Tibial nerve (tissue), 4 donors: ENCODE results near the gene DUX4.
"Not testable (repeated sequence)": the region's sequence is repeated elsewhere in the genome, so short reads cannot be mapped to it uniquely, and the experiment has no call there.

Experiments
- CTCF ChIP-seq, 5 experiments: fragments of 200-600 bp in 3 of 5; fragments of 450-650 bp in 2 of 5; sonication (generic) in 3 of 5; IDR thresholded peaks; one replicate each; pipeline ENCODE4 v1.5.1; 2016 to 2019; ENCODE audit warnings: antibody characterized with exemption in 5 of 5, mild to moderate bottlenecking in 3 of 5, moderate library complexity in 2 of 5
- EP300 ChIP-seq, 2 donors: sonication (generic); formaldehyde crosslinking; IDR thresholded peaks; one replicate each; pipeline ENCODE4 v1.6.1; 2017; ENCODE audit warnings: antibody characterized with exemption in 2 of 2, mild to moderate bottlenecking in 1 of 2
- POLR2A ChIP-seq, 2 donors: fragments of 450-650 bp; IDR thresholded peaks; one replicate each; pipeline ENCODE4 v1.6.1; 2017; ENCODE audit warnings: antibody characterized with exemption in 2 of 2, mild to moderate bottlenecking in 2 of 2, moderate library complexity in 2 of 2

GRCh38 chr4:190181481-190182100 is 8.0 kb downstream of the DUX4 start:
- TF ChIP-seq POLR2A, CTCF, EP300 (IDR thresholded peaks at IDR 0.05): not testable (repeated sequence)
